ENCODE measurements around the gene WWOX. TPM values are rescaled to one million over a fixed set of nuclear protein-coding genes. Genes with fewer than 3 reads are reported as not detected.

WWOX gene
- total and polyA plus RNA-seq, 2 donors (not counting 1 experiment from before 2014, with no cell fraction given) = 10.5 to 42.3 TPM

GRCh38 chr16:78538919-78539318, 439.5 kb downstream of the WWOX start:
- ATAC-seq (ENCODE audit: low read depth) (no peak), DNase-seq (no peak)
- no peaks in the 10 kb centered on the region for H3K9me3 ChIP-seq (ENCODE audit: control extremely low read depth in 1 of 3, control insufficient read depth in 2 of 3, insufficient read depth in 1 of 3, low read length in 2 of 3)
- TF ChIP-seq CTCF (IDR thresholded peaks at IDR 0.05) (no peak), EZH2 (IDR thresholded peaks at IDR 0.05; ENCODE audit: borderline replicate concordance, insufficient read depth, low read depth, low read length, poor library complexity, severe bottlenecking) (no peak)
- intact Hi-C loops (cut with micrococcal nuclease) = no loop called here
- H3K4me3 ChIP-seq (ENCODE audit: control extremely low read depth in 1 of 5, extremely low read depth in 1 of 5, insufficient read depth in 1 of 5, low read depth in 2 of 5, low read length in 4 of 5) = no peak overlapping the region
- no peak overlapping the region for H3K27ac ChIP-seq (ENCODE audit: low read length in 2 of 2)
- no peak overlapping the region for H3K9ac ChIP-seq (ENCODE audit: low read length)
- Mint-ChIP-seq H3K27ac (no peak overlapping the region), H3K4me1 (no peaks in the 10 kb centered on the region), H3K9me3 (ENCODE audit: insufficient read depth) (no peaks in the 10 kb centered on the region), H3K27me3 (no peaks in the 10 kb centered on the region), H3K4me3 (no peak overlapping the region)
- ChIA-PET POLR2A (no interaction called here), CTCF (no interaction called here)
- H4K20me1 ChIP-seq (ENCODE audit: control insufficient read depth, insufficient read depth, low read length, poor library complexity, severe bottlenecking) = no peaks in the 10 kb centered on the region
- H3K4me1 ChIP-seq (ENCODE audit: control insufficient read depth in 2 of 2, insufficient read depth in 2 of 2, low read length in 2 of 2) = no peaks in the 10 kb centered on the region
- H3K79me2 ChIP-seq (ENCODE audit: control insufficient read depth, insufficient read depth, low read length) = no peaks in the 10 kb centered on the region
- no peaks in the 10 kb centered on the region for H3K36me3 ChIP-seq (replicated peaks in 1 of 2; ENCODE audit: control extremely low read depth in 1 of 2, control insufficient read depth in 1 of 2, extremely low read depth in 1 of 2, insufficient read depth in 2 of 2, low read length in 1 of 2)
- no peak overlapping the region for H2AFZ ChIP-seq (ENCODE audit: insufficient read depth, low read depth, low read length, poor library complexity, severe bottlenecking)
- no peaks in the 10 kb centered on the region for H3K27me3 ChIP-seq (replicated peaks in 1 of 4; ENCODE audit: control extremely low read depth in 1 of 4, control insufficient read depth in 3 of 4, insufficient read depth in 4 of 4, low read length in 3 of 4)
- WGBS (ENCODE audit: insufficient coverage) = 94% methylated on average over 3 of the region's 3 CpGs
- H3K4me2 ChIP-seq (replicated peaks; ENCODE audit: low read depth, low read length, poor library complexity, severe bottlenecking) = no peak overlapping the region

- Histone ChIP-seq H4K20me1 (ENCODE audit: control insufficient read depth, insufficient read depth, low read length, poor library complexity, severe bottlenecking) (no peaks in the 10 kb centered on the region), H3K4me2 (replicated peaks; ENCODE audit: low read depth, low read length, poor library complexity, severe bottlenecking) (no peak overlapping the region), H3K9ac (ENCODE audit: low read length) (no peak overlapping the region), H2AFZ (ENCODE audit: insufficient read depth, low read depth, low read length, poor library complexity, severe bottlenecking) (no peak overlapping the region), H3K4me1 (ENCODE audit: control insufficient read depth in 2 of 2, insufficient read depth in 2 of 2, low read length in 2 of 2) (no peaks in the 10 kb centered on the region), H3K36me3 (replicated peaks in 1 of 2; ENCODE audit: control extremely low read depth in 1 of 2, control insufficient read depth in 1 of 2, extremely low read depth in 1 of 2, insufficient read depth in 2 of 2, low read length in 1 of 2) (no peaks in the 10 kb centered on the region), H3K79me2 (ENCODE audit: control insufficient read depth, insufficient read depth, low read length) (no peaks in the 10 kb centered on the region), H3K27me3 (replicated peaks in 1 of 4; ENCODE audit: control extremely low read depth in 1 of 4, control insufficient read depth in 3 of 4, insufficient read depth in 4 of 4, low read length in 3 of 4) (no peaks in the 10 kb centered on the region), H3K9me3 (ENCODE audit: control extremely low read depth in 1 of 3, control insufficient read depth in 2 of 3, insufficient read depth in 1 of 3, low read length in 2 of 3) (no peaks in the 10 kb centered on the region), H3K4me3 (ENCODE audit: control extremely low read depth in 1 of 5, extremely low read depth in 1 of 5, insufficient read depth in 1 of 5, low read depth in 2 of 5, low read length in 4 of 5) (no peak overlapping the region), H3K27ac (ENCODE audit: low read length in 2 of 2) (no peak overlapping the region)
- Mint-ChIP-seq H3K9me3 (ENCODE audit: insufficient read depth) (peaks cover 2% of the 10 kb centered on the region), H3K27me3 (no peaks in the 10 kb centered on the region), H3K27ac (no peak overlapping the region), H3K4me3 (no peak overlapping the region), H3K4me1 (no peaks in the 10 kb centered on the region)
- 98% methylated on average over 7 of the region's 7 CpGs for WGBS (ENCODE audit: insufficient coverage)
- TF ChIP-seq CTCF (IDR thresholded peaks at IDR 0.05) = no peak
- TF ChIP-seq EZH2 (IDR thresholded peaks at IDR 0.05; ENCODE audit: borderline replicate concordance, insufficient read depth, low read depth, low read length, poor library complexity, severe bottlenecking) = no peak
- ATAC-seq (ENCODE audit: low read depth) (no peak), DNase-seq (no peak)
- intact Hi-C loops (cut with micrococcal nuclease) = no loop called here
- CTCF ChIA-PET = no interaction called here
- POLR2A ChIA-PET = no interaction called here
Measured at GRCh38 chr16:78542419-78542818, 443.0 kb downstream of the WWOX start.
